ENCODE results near the gene SEC61A1. TPM values are rescaled to one million over a fixed set of nuclear protein-coding genes. Genes with fewer than 3 reads are reported as not detected.

Gene SEC61A1
- total RNA-seq, 4 donors from 2014 or later: 104 to 218 (median 165) TPM

DNA sequence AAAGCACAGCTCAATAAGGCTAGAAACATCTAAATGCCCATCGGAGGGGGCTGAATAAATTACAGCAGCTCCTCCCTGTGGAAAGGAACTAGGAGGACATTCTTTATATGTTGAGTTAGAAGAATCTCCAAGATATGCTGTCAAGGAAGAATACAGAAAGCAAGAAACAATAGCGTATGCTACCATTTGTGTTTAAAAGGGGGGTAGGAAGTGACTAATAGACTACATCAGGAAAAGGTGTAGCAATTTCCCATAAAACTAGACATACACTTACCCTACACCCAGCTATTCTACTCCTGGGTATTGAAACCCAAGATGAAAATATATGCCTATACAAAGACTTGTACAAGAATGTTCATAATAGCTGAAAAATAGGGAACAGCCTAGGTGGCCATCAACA, 21.6 kb downstream of the SEC61A1 start:
- WGBS, 2 donors: 81 to 88% methylated on average over 2 of the region's 2 CpGs
- intact Hi-C loops (cut with DNase I): no loop called here
- Histone ChIP-seq H3K4me3 (replicated peaks in 1 of 3) (no peak overlapping the region), H3K36me3 (peaks cover 27 to 36% of the 10 kb centered on the region in 2 donors), H3K9me3 (no peaks in the 10 kb centered on the region), H3K4me1 (peaks cover 8 to 22% of the 10 kb centered on the region in 2 donors), H3K27me3 (no peaks in the 10 kb centered on the region), H3K27ac (no peak overlapping the region)
- TF ChIP-seq POLR2A (IDR thresholded peaks at IDR 0.05): no peak
- TF ChIP-seq, protein P1, sequence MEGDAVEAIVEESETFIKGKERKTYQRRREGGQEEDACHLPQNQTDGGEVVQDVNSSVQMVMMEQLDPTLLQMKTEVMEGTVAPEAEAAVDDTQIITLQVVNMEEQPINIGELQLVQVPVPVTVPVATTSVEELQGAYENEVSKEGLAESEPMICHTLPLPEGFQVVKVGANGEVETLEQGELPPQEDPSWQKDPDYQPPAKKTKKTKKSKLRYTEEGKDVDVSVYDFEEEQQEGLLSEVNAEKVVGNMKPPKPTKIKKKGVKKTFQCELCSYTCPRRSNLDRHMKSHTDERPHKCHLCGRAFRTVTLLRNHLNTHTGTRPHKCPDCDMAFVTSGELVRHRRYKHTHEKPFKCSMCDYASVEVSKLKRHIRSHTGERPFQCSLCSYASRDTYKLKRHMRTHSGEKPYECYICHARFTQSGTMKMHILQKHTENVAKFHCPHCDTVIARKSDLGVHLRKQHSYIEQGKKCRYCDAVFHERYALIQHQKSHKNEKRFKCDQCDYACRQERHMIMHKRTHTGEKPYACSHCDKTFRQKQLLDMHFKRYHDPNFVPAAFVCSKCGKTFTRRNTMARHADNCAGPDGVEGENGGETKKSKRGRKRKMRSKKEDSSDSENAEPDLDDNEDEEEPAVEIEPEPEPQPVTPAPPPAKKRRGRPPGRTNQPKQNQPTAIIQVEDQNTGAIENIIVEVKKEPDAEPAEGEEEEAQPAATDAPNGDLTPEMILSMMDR (IDR thresholded peaks at IDR 0.05): no peak
- DNase-seq: no peak

DNA sequence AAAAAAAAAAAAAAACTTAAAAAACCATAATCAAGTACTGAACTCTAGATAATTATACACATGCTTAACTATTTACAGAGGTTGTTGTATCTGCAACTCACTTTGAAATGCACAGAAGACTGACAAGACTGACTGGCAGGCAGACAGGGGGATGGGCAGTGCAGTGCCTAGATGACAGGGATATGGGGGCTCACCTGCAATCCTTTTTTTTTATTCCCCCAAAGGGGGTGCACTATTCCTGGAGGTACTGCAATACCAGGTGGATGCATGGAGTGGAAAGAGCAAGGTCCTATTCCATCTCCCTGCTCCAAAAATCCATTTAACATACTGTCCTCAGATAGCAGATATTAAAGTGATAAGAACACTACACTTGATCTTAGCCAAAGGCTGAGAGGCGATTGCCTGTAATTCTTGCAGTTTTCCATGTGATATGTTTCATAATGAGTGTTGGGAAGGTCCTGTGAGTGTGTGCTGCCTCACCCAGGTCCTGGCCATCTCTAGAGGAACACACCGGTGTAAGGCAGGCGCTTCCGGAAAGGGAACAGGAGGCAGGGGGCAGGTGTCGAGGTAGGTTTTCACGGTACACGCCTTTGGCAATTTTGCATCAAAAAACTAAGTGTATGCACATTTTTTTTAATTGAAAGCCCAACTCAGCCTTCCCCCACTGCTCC, 22.7 kb downstream of the SEC61A1 start:
- WGBS, 2 donors: 18 to 22% methylated on average over 7 of the region's 7 CpGs
- peaks cover 8 to 29% of the 10 kb centered on the region in 2 donors for H3K4me1 ChIP-seq
- intact Hi-C loops (cut with DNase I): loop anchor here (5.0 kb wide), 1 partner anchor 532 kb away; no protein-coding TSS in a partner anchor
- no peak for DNase-seq
- no peaks in the 10 kb centered on the region for H3K27me3 ChIP-seq
- H3K4me3 ChIP-seq (replicated peaks in 1 of 3): peak overlapping the region in 1 of 3 donors; percentile 39
- H3K27ac ChIP-seq: no peak overlapping the region
- TF ChIP-seq, protein P1 (IDR thresholded peaks at IDR 0.05): no peak
- no peak for TF ChIP-seq POLR2A (IDR thresholded peaks at IDR 0.05)
- no peaks in the 10 kb centered on the region for H3K9me3 ChIP-seq
- peaks cover 16 to 25% of the 10 kb centered on the region in 2 donors for H3K36me3 ChIP-seq

DNA sequence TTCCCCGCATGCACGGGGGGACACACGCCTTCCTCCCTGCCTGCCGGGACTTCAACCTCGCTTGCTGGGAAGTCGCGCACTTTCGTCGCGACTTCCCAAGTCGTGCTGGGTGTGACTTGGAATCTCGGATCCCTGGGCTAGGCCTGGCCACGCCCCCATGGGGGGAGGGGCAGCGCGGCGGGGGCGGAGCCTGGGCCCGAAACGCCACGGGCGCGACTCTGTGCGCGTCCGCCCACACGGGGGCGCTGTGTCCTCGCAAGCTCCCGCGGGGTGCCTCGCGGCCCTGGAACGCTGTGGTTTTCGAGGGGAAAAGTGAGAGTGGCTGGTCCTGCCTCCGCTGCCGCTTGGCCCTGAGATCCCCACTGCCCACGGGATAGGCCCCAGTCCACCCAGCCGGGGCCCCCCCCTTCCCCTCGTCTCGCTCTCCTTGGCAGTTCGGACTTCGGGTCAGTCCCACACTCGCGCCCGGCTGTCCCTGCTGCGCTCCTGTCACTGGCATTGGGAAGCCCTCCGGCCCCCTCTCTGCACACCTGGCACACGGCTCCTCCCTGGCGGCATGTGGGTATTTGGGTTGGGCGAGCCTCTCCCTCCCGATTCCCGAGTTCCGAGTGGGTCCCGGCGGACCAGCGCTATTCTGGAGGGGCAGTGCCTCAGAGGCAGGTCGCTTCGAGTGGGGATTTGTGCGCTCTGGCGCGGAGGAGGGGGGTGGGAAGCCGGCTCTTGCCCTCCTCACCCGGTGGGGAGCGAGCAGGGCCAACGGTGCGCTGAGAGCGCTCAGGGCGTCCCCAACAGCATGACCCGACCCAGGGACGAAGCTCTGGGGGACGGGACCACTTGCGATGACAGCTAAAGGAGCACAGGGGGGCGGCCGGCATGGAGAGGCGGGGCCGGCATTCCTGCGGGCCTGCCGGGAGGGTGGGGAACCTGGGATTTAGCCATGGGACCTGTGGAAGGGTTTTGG, 23.6 kb downstream of the SEC61A1 start:
- peaks cover 9 to 16% of the 10 kb centered on the region in 2 donors for H3K36me3 ChIP-seq
- peaks cover 8 to 29% of the 10 kb centered on the region in 2 donors for H3K4me1 ChIP-seq
- H3K27me3 ChIP-seq: no peaks in the 10 kb centered on the region
- intact Hi-C loops (cut with DNase I): loop anchor here (5.0 kb wide), 1 partner anchor 531 kb away; no protein-coding TSS in a partner anchor
- TF ChIP-seq, protein P1 (IDR thresholded peaks at IDR 0.05): peak; percentile 58 to 96 (median 86)
- peak in 1 of 2 donors; percentile 16 for TF ChIP-seq POLR2A (IDR thresholded peaks at IDR 0.05)
- peak; percentile 80 to 87 for DNase-seq
- no peak overlapping the region for H3K27ac ChIP-seq
- 4 to 8% methylated on average over 20 to 38 of the region's 78 CpGs for WGBS, 2 donors
- H3K9me3 ChIP-seq: no peaks in the 10 kb centered on the region
- H3K4me3 ChIP-seq (replicated peaks in 1 of 3): peak overlapping the region in 2 of 3 donors; percentile 39 to 46

DNA sequence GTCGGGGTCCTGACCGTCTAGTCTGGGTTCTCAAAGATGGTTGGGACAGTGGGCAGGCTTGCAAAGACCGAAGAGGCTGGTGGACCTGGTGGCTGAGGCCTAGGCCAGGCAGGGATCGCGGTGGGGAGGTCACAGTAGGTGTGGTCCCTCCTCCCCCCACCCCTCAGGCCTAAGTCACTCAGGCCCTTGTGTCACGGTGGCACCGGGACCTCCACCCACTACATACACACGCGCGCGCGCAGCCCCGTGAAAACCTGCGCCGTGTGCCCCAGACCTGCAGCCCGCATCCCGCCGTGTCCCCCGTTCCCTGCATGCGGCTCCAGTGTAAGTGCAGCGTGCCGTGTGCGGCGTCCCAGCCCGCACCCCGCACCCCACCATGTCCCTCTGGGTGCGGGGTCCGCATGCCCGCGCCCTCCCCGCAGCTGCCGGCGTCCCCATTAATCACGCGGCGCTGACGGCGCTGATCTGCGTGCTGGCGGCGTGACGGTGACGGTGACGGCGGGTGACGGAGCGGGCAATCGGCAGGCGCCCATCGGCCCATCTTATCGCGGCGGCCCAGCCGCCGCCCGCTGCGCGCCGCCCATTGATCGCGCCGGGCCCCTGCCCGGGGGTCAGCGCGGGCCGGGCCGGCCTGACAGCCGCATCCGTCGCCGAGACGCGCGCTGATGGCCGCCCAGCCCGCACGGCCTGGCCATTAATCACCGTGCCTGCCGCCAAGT, 24.4 kb downstream of the SEC61A1 start:
- intact Hi-C loops (cut with DNase I): loop anchor here (5.0 kb wide), 1 partner anchor 531 kb away; no protein-coding TSS in a partner anchor
- Histone ChIP-seq H3K9me3 (no peaks in the 10 kb centered on the region), H3K4me1 (peaks cover 8 to 29% of the 10 kb centered on the region in 2 donors), H3K27ac (no peak overlapping the region), H3K36me3 (peaks cover 5 to 8% of the 10 kb centered on the region in 2 donors), H3K4me3 (replicated peaks in 1 of 3) (peak overlapping the region in 1 of 3 donors; percentile 39), H3K27me3 (no peaks in the 10 kb centered on the region)
- no peak for TF ChIP-seq POLR2A (IDR thresholded peaks at IDR 0.05)
- TF ChIP-seq, protein P1 (IDR thresholded peaks at IDR 0.05): no peak
- DNase-seq: no peak
- 12 to 15% methylated on average over 19 to 22 of the region's 79 CpGs for WGBS, 2 donors
